ENCODE data around the gene CDKN2AIP.

CDKN2AIP gene

GRCh38 chr4:183437452-183437851, 7.0 kb upstream of the CDKN2AIP start:
- TF ChIP-seq CTCF (IDR thresholded peaks at IDR 0.05; ENCODE audit: low read depth, low read length), result no peak
- no peak overlapping the region for H3K4me3 ChIP-seq (ENCODE audit: low read depth, low read length)

GRCh38 chr4:183438458-183439113, 5.8 kb upstream of the CDKN2AIP start:
- H3K4me3 ChIP-seq (ENCODE audit: low read depth, low read length), result no peak overlapping the region

GRCh38 chr4:183441276-183441675, 3.2 kb upstream of the CDKN2AIP start:
- H3K4me3 ChIP-seq (ENCODE audit: low read depth, low read length), result no peak overlapping the region
- TF ChIP-seq CTCF (IDR thresholded peaks at IDR 0.05; ENCODE audit: low read depth, low read length), result no peak

More at GRCh38 chr4:183438458-183439113, 5.8 kb upstream of the CDKN2AIP start:
- no peak for TF ChIP-seq CTCF (IDR thresholded peaks at IDR 0.05; ENCODE audit: low read depth, low read length)

GRCh38 chr4:183443655-183444213, 702 bp upstream of the CDKN2AIP start:
- H3K4me3 ChIP-seq (ENCODE audit: low read depth, low read length), result peak overlapping the region; percentile 89
- TF ChIP-seq CTCF (IDR thresholded peaks at IDR 0.05; ENCODE audit: low read depth, low read length), result no peak

- peak overlapping the region; percentile 89 for H3K4me3 ChIP-seq (ENCODE audit: low read depth, low read length)
- no peak for TF ChIP-seq CTCF (IDR thresholded peaks at IDR 0.05; ENCODE audit: low read depth, low read length)
These were observed 627 bp downstream of the CDKN2AIP start for GRCh38 chr4:183445097-183445428.

GRCh38 chr4:183447646-183448045, 3.2 kb downstream of the CDKN2AIP start:
- no peak overlapping the region for H3K4me3 ChIP-seq (ENCODE audit: low read depth, low read length)
- no peak for TF ChIP-seq CTCF (IDR thresholded peaks at IDR 0.05; ENCODE audit: low read depth, low read length)

- no peak overlapping the region for H3K4me3 ChIP-seq (ENCODE audit: low read depth, low read length)
- no peak for TF ChIP-seq CTCF (IDR thresholded peaks at IDR 0.05; ENCODE audit: low read depth, low read length)
These were observed 4.0 kb downstream of the CDKN2AIP start for GRCh38 chr4:183448436-183448835.
